Thoracic aorta (tissue), 2 donors: Measurements from ENCODE around the gene EXOC3. TPM values are rescaled to one million over a fixed set of nuclear protein-coding genes. Genes with fewer than 3 reads are reported as not detected.

ENCODE experiments used
- ATAC-seq: fragments of 150-250 bp; one replicate; pipeline ENCODE4 v1.8.0; 2017; ENCODE audit warnings: low read depth; ENCODE audit not compliant: insufficient number of reproducible peaks, low FRiP score
- DNase-seq: peaks from one replicate; pipeline ENCODE4 v3.0.0-alpha.2; 2020; ENCODE audit warnings: low spot score
- H3K27ac ChIP-seq, 2 donors: fragments of 200-600 bp; sonication (generic); 1 replicate in 1 of 2; 2 replicates in 1 of 2; pipeline ENCODE4 v1.5.1; 2016; ENCODE audit warnings: mild to moderate bottlenecking in 2 of 2, moderate library complexity in 2 of 2
- H3K27me3 ChIP-seq: fragments of 200-600 bp; sonication (generic); replicated peaks from 2 replicates; pipeline ENCODE4 v1.6.0; 2016; ENCODE audit warnings: mild to moderate bottlenecking; ENCODE audit not compliant: insufficient read depth
- H3K36me3 ChIP-seq: fragments of 200-600 bp; sonication (generic); one replicate; pipeline ENCODE4 v1.5.1; 2016
- H3K4me1 ChIP-seq, 2 donors: fragments of 200-600 bp; sonication (generic); 1 replicate in 1 of 2; 2 replicates in 1 of 2; pipeline versions ENCODE4 v1.5.1 to v1.6.0; 2016; ENCODE audit warnings: low read depth in 2 of 2, mild to moderate bottlenecking in 1 of 2; ENCODE audit not compliant: control insufficient read depth in 1 of 2
- H3K4me3 ChIP-seq: fragments of 200-600 bp; sonication (generic); 2 replicates; pipeline ENCODE4 v1.5.1; 2016; ENCODE audit warnings: mild to moderate bottlenecking
- H3K9me3 ChIP-seq: fragments of 200-600 bp; sonication (generic); 2 replicates; pipeline ENCODE4 v1.5.1; 2016
- CTCF ChIP-seq: fragments of 200-600 bp; sonication (generic); IDR thresholded peaks from one replicate; pipeline ENCODE4 v1.5.1; 2019; ENCODE audit warnings: antibody characterized with exemption
- total RNA-seq, 2 donors: library from RNA; depleted of rRNA; stranded (reverse); fragments of >200 nt; gene quantifications; one replicate each; pipeline versions ENCODE4 v1.1.0 to v1.2.3, GENCODE V29; 2016

The EXOC3 gene
- total RNA-seq, 2 donors from 2014 or later, result 34.5 to 79.7 TPM

- no peak for DNase-seq
- Histone ChIP-seq H3K9me3 (peaks cover 6% of the 10 kb centered on the region), H3K27me3 (no peaks in the 10 kb centered on the region), H3K4me1 (no peaks in the 10 kb centered on the region), H3K27ac (no peak overlapping the region), H3K36me3 (peaks cover 63% of the 10 kb centered on the region), H3K4me3 (no peak overlapping the region)
- TF ChIP-seq CTCF, result no peak
- no peak for ATAC-seq
These were observed 10.2 kb downstream of the EXOC3 start for GRCh38 chr5:452978-453710.

GRCh38 chr5:453725-454481 lies 10.9 kb downstream of the EXOC3 start:
- no peaks in the 10 kb centered on the region for H3K4me1 ChIP-seq
- no peak overlapping the region for H3K4me3 ChIP-seq
- no peaks in the 10 kb centered on the region for H3K27me3 ChIP-seq
- peaks cover 55% of the 10 kb centered on the region for H3K36me3 ChIP-seq
- no peak overlapping the region for H3K27ac ChIP-seq
- DNase-seq, result no peak
- no peak for TF ChIP-seq CTCF
- ATAC-seq, result no peak
- peaks cover 6% of the 10 kb centered on the region for H3K9me3 ChIP-seq

DNA sequence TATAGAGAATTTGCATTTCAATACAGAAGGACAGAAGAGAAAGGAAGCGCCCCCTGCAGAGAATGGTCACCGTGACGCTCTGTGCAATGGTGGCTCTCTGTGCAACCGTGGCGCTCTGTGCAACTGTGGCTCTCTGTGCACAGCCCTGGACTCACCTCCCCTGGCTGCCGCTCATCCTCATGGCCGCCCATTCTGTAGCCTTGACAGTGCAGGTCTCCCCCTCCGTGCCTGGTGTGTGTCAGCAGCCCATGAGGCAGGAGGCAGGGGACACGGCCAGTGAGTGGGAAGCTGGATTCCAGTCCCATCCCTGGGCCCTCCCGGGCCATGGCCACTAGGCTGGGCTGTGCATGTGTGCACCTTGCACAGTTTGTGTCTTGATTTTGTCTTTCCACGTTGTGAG lies 12.0 kb downstream of the EXOC3 start:
- Histone ChIP-seq H3K27ac (no peak overlapping the region), H3K27me3 (no peaks in the 10 kb centered on the region), H3K4me3 (no peak overlapping the region), H3K36me3 (peaks cover 56% of the 10 kb centered on the region), H3K4me1 (no peaks in the 10 kb centered on the region), H3K9me3 (peaks cover 6% of the 10 kb centered on the region)
- DNase-seq, result no peak
- TF ChIP-seq CTCF, result no peak
- ATAC-seq, result no peak

DNA sequence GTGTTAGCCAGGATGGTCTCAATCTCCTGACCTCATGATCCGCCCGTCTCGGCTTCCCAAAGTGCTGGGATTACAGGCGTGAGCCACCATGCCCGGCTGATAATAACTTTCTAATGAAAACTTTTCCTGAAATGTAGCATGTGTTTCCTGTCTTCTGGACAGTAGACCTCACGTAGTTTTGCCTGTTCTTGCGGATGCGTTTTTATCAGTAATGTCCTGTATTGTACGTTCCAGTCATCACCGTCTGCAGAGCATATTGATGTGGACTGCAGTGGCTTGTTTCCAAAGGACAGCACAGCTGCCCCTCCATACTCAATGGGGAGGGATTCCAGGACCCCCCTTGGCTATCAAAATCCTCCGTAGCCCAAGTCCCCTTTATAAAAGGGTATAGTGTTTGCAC lies 12.8 kb downstream of the EXOC3 start:
- peaks cover 51% of the 10 kb centered on the region for H3K36me3 ChIP-seq
- H3K4me3 ChIP-seq, result no peak overlapping the region
- DNase-seq (no peak), ATAC-seq (no peak)
- H3K4me1 ChIP-seq, result no peaks in the 10 kb centered on the region
- H3K9me3 ChIP-seq, result peaks cover 6% of the 10 kb centered on the region
- no peak overlapping the region for H3K27ac ChIP-seq
- no peaks in the 10 kb centered on the region for H3K27me3 ChIP-seq
- no peak for TF ChIP-seq CTCF

GRCh38 chr5:456351-457194 lies 13.6 kb downstream of the EXOC3 start:
- H3K36me3 ChIP-seq, result peaks cover 50% of the 10 kb centered on the region
- DNase-seq (no peak), ATAC-seq (no peak)
- no peak overlapping the region for H3K27ac ChIP-seq
- H3K27me3 ChIP-seq, result no peaks in the 10 kb centered on the region
- H3K4me1 ChIP-seq, result no peaks in the 10 kb centered on the region
- peaks cover 4% of the 10 kb centered on the region for H3K9me3 ChIP-seq
- TF ChIP-seq CTCF, result no peak
- H3K4me3 ChIP-seq, result no peak overlapping the region
